GM12874 (cell line): Measurements from ENCODE around the gene SLC25A47.

ENCODE experiments used
- TF ChIP-seq, protein P1 (sequence below): IDR thresholded peaks from 2 replicates; pipeline ENCODE4 v1.5.1; 2011; ENCODE audit warnings: low read depth, mild to moderate bottlenecking, control low read depth, low read length, moderate library complexity; ENCODE audit not compliant: insufficient read depth

SLC25A47 gene

GRCh38 chr14:100323121-100323941 is at the start of gene SLC25A47:
TSS of gene SLC25A47 (plus strand) at chr14:100323339. CDS start at chr14:100323415, 76 bp downstream.
- TF ChIP-seq, protein P1, sequence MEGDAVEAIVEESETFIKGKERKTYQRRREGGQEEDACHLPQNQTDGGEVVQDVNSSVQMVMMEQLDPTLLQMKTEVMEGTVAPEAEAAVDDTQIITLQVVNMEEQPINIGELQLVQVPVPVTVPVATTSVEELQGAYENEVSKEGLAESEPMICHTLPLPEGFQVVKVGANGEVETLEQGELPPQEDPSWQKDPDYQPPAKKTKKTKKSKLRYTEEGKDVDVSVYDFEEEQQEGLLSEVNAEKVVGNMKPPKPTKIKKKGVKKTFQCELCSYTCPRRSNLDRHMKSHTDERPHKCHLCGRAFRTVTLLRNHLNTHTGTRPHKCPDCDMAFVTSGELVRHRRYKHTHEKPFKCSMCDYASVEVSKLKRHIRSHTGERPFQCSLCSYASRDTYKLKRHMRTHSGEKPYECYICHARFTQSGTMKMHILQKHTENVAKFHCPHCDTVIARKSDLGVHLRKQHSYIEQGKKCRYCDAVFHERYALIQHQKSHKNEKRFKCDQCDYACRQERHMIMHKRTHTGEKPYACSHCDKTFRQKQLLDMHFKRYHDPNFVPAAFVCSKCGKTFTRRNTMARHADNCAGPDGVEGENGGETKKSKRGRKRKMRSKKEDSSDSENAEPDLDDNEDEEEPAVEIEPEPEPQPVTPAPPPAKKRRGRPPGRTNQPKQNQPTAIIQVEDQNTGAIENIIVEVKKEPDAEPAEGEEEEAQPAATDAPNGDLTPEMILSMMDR, result no peak

DNA sequence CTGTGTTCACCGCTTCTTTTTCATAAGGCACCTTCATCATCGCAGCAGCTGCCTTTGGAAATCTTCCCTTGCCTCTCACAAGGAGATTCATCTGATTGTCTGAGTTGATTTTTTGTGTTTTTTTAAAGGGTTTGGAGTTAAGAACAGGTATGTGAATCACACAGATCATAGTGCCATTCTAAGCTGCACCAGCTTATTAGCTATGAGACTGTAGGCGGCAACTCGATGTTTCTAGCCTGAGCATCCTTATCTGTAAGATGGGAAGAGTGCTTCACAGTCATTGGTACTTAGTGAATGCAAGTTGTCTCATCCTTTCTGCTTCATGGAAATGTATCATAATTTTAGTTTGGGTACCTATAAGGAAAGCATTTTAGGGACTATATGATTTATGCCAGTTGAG is 48.9 kb upstream of the SLC25A47 start:
- TF ChIP-seq, protein P1, result no peak

DNA sequence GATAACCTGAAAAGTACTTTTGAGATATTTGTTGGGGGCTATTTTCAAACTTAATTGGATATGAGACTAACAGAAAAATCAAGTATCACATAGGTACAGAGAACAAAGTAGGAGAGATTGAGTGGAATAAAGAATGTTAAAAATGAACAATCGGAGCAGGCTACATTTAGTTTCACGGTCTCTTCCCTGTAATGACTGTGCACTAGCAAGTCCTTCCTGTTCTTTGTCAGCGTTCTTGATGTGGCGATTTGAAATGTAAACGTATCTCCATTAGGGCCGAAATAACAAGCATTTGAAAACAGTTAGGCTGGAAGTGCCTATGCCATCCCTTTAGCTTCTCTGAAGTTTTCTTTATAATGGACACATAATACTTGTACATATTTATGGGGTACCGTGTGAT is 47.9 kb upstream of the SLC25A47 start:
- TF ChIP-seq, protein P1, result no peak

- TF ChIP-seq, protein P1, result no peak
Observed at GRCh38 chr14:100278702-100279101, 44.4 kb upstream of the SLC25A47 start.

GRCh38 chr14:100279133-100279532 is 44.0 kb upstream of the SLC25A47 start:
- TF ChIP-seq, protein P1, result no peak

DNA sequence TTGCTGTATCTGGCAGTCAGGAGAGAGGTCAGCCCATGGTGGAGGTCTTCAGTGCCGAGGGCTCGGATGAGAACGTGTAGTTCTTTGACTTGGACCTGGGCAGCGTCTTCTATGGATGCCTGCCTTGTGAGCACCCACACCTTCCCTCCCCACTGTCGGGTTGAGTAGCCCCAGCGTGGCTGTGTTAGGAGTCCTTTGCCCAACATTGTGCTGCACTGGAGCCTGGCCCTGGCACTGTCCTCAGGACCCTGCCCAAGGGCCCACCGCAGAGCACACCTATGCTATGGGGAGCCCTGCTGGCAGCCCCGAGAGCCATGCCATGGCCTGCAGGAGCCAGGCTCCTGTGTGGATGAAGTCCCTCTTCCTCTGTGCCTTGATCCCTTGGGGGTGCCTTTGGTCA is 43.6 kb upstream of the SLC25A47 start:
- TF ChIP-seq, protein P1, result no peak

- TF ChIP-seq, protein P1, result no peak
Observed at GRCh38 chr14:100281286-100282082, 41.7 kb upstream of the SLC25A47 start.
